ENCODE measurements around the gene TNC. TPM values are rescaled to one million over a fixed set of nuclear protein-coding genes. Genes with fewer than 3 reads are reported as not detected.

Gene TNC
- total RNA-seq, 1 experiment from 2014 or later = 106 TPM

Other genes with a start within 250 kb of the TNC start
- gene TNFSF8, start 187.6 kb downstream of the TNC start, total RNA-seq (2014; rRNA removed; shearing (Covaris generic)) = not detected in 2 replicates

All from SK-MEL-5 (cell line).